SU-DHL-6 (cell line): ENCODE results near the gene HOXC6.

Experiments
- CTCF ChIP-seq: fragments of 200-600 bp; sonication (generic); IDR thresholded peaks from one replicate; pipeline ENCODE4 v1.5.1; 2017; ENCODE audit warnings: antibody characterized with exemption, mild to moderate bottlenecking, low read length, moderate library complexity; ENCODE audit not compliant: insufficient read depth, poor library complexity, severe bottlenecking
- EZH2phosphoT487 ChIP-seq: fragments of 200-600 bp; sonication (generic), shearing (Covaris generic); conservative IDR thresholded peaks from 2 replicates; pipeline ENCODE4 v1.6.1; 2018; ENCODE audit warnings: mild to moderate bottlenecking, antibody characterized with exemption, low read length, moderate library complexity, mixed read lengths

- TF ChIP-seq EZH2phosphoT487 (no peak), CTCF (no peak)
These were observed 20.3 kb downstream of the HOXC6 start for GRCh38 chr12:54048406-54049093.
